Left ventricle myocardium superior (tissue), 1 donor: ENCODE data around the gene ATOH8. TPM values are rescaled to one million over a fixed set of nuclear protein-coding genes. Genes with fewer than 3 reads are reported as not detected.

Experiments used
- ATAC-seq: fragments of 200-7000 bp; cut with Tn5 transposase; one replicate; pipeline ENCODE4 v1.9.1; 2020; ENCODE audit warnings: mild to moderate bottlenecking, moderate library complexity
- DNase-seq: peaks from one replicate; pipeline ENCODE4 v3.0.0-alpha.2; 2020
- intact Hi-C: fragments of 100-400 bp; cut with micrococcal nuclease; formaldehyde crosslinking; loops from one replicate; pipeline ENCODE4 v1.11.0; 2022
- total RNA-seq: library from RNA; stranded (reverse); fragmentation: NEBNext Ultra II Directional; extraction: Animal tissue kit (Norgen Biotek cat#: 25700); gene quantifications from one replicate; pipeline ENCODE4 v1.2.1, GENCODE V29; 2021
- donor health status: DM: no; HTN: yes; CAD: no; lungs with severe emphysema.

ATOH8 gene
- total RNA-seq, 1 donor from 2014 or later = 29.6 TPM

DNA sequence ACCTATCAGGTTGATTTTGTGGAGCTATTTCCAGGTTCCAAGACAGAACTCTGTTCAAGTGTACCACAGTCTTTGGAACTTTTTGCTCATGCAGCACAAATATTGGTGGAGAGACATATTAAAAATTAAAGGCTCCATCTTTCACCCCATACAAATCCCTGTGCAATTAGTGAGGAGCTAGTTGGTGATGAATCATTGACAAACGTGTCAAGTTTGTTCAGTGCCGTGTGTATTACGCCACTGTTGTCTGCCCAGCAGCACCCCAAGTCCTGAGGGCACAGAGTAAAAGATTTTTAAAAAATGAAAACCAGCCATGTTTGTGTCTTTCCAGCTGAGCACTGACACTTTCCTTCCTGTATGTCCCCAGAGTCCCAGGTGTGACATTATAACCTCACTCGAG lies 9.3 kb downstream of the ATOH8 start:
- no peak for ATAC-seq
- intact Hi-C loops = no loop called here
- no peak for DNase-seq

DNA sequence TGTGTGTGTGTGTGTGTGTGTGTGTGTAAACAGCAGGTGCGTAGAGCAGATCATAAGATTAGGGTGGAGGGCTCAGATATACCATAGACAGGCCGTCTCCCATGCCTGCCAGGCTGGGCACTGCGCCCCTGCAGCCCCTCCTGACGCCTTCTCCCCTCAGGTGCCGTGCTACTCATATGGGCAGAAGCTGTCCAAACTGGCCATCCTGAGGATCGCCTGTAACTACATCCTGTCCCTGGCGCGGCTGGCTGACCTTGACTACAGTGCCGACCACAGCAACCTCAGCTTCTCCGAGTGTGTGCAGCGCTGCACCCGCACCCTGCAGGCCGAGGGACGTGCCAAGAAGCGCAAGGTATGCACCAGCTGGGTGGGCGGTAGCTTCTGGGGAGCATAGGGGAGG lies 10.0 kb downstream of the ATOH8 start:
- intact Hi-C loops = no loop called here
- DNase-seq = peak; percentile 33
- ATAC-seq = no peak

GRCh38 chr2:85765081-85765731 lies 11.4 kb downstream of the ATOH8 start:
- peak; percentile 61 for DNase-seq
- intact Hi-C loops = no loop called here
- peak; percentile 9 for ATAC-seq

- ATAC-seq = no peak
- DNase-seq = no peak
These were observed 12.4 kb downstream of the ATOH8 start for GRCh38 chr2:85766229-85766628.

GRCh38 chr2:85767803-85768665 lies 14.2 kb downstream of the ATOH8 start:
- intact Hi-C loops = no loop called here
- ATAC-seq (no peak), DNase-seq (no peak)

More at GRCh38 chr2:85766229-85766628, 12.4 kb downstream of the ATOH8 start:
- intact Hi-C loops = no loop called here

GRCh38 chr2:85768713-85769112 lies 14.9 kb downstream of the ATOH8 start:
- intact Hi-C loops = no loop called here
- DNase-seq = peak; percentile 88
- peak; percentile 47 for ATAC-seq

- peak; percentile 35 for DNase-seq
- ATAC-seq = no peak
- intact Hi-C loops = no loop called here
These were observed 15.6 kb downstream of the ATOH8 start for GRCh38 chr2:85769236-85769982.

- peak; percentile 25 for DNase-seq
- no peak for ATAC-seq
- intact Hi-C loops = no loop called here
These were observed 16.2 kb downstream of the ATOH8 start for GRCh38 chr2:85769983-85770362.

GRCh38 chr2:85770369-85770768 lies 16.6 kb downstream of the ATOH8 start:
- DNase-seq = peak; percentile 48
- intact Hi-C loops = no loop called here
- ATAC-seq = no peak

DNA sequence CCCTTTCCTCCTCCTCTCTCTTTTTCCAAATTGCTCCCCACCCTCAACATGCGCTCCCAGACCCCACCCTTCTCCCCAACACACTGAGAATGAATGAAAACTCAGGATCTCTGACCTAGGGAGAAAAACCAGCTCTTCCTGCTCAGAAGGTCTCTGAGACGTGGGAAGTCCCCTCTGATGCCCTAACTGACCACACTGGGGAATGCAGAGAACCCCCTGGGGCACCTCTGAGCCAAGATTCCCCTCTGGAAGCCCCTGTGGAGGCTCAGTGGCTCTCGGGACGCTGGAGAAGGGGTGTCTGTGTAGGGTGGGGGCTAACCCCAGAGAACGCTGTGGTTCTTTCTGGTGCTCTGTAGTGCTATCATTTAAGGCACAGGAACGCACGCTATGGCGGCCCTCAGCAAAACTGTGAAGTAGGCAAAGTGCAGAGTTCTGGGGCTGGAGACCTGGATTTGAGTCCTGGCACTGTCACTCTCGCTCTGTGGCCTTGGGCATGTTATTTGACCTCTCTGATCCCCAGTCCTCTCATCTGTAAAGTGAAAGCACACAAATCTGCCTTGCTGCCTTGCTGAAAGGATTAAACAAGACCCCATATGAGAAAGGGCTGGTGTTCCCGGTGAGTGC lies 17.1 kb downstream of the ATOH8 start:
- peak; percentile 11 for DNase-seq

GRCh38 chr2:85771486-85771885 lies 17.7 kb downstream of the ATOH8 start:
- ATAC-seq = no peak
- no peak for DNase-seq
- intact Hi-C loops = no loop called here

More for the DNA sequence above, 17.1 kb downstream of the ATOH8 start:
- no peak for ATAC-seq
- intact Hi-C loops = no loop called here

- intact Hi-C loops = no loop called here
- peak; percentile 100 for DNase-seq
- ATAC-seq = peak; percentile 88
These were observed 18.4 kb downstream of the ATOH8 start for GRCh38 chr2:85772019-85772745.

- peak; percentile 77 for DNase-seq
- intact Hi-C loops = no loop called here
- ATAC-seq = peak; percentile 35
These were observed 19.2 kb downstream of the ATOH8 start for GRCh38 chr2:85772841-85773491.

GRCh38 chr2:85773692-85774091 lies 19.9 kb downstream of the ATOH8 start:
- no peak for ATAC-seq
- peak; percentile 27 for DNase-seq
- intact Hi-C loops = no loop called here

GRCh38 chr2:85774126-85774978 lies 20.6 kb downstream of the ATOH8 start:
- intact Hi-C loops = no loop called here
- ATAC-seq (peak; percentile 44), DNase-seq (peak; percentile 49)

DNA sequence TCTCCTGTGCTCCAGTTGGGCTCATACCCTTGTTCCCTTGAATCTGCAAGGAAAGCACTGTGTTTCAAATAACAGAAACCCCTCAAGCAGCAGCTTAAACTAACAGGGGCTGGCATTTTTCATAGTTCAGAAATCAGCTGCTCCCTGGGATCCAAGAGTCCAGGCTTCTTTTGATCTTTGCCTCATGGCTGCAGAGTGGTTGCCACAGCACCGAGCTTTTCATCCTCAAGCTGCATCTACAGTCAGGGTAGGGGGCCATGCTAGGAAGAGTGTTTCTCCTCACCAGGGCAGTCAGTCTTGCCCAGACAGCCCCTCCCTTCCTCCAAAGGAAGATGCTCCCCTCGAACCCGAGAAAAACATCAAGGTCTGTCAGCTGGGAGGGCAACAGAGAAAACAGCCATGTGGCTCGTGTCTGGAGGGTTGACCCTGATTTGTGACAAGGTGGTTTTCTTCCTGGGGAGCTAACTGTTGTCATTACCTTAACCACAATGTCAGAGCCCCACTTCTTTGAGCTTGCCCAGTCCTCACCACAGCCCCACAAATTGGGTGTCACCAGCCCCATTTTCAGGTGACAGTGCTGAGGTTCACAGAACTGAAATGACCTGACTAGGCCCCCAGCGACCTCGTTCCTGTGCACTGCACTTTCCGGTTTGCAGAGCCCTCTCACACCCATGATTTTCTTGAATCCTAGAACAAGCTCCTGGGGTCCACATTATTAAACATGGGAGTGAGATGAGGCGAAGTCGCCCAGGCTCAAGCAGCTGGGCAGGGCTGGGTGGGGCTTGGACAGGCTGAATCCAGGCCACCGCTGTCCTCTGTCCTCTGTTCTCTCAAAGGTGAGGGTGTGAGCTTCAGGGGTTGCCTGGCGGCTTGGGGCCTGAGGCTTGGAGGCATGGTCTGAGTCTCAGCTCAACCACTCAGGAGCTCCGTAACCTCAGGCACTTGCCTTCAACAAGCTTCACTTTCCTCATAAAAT lies 21.9 kb downstream of the ATOH8 start:
- intact Hi-C loops = no loop called here
- ATAC-seq = no peak
- DNase-seq = peak; percentile 32
